Measurements from ENCODE around the gene STPG1. TPM values are rescaled to one million over a fixed set of nuclear protein-coding genes. Genes with fewer than 3 reads are reported as not detected.

The STPG1 gene
- total RNA-seq, 2 donors from 2014 or later = 9.8 to 10.8 TPM

GRCh38 chr1:24319312-24319863 is 94.2 kb downstream of the STPG1 start, which contains the start of gene GRHL3:
TSS of gene GRHL3 (plus strand) at chr1:24319357. CDS start at chr1:24319552, 195 bp downstream.
- 8% methylated on average over 21 of the region's 21 CpGs for WGBS
- TF ChIP-seq POLR2A (IDR thresholded peaks at IDR 0.05) (peak; percentile 26), POLR2AphosphoS5 (IDR thresholded peaks at IDR 0.05) (no peak)
- no peaks in the 10 kb centered on the region for H3K27me3 ChIP-seq (replicated peaks; ENCODE audit: insufficient read depth)
- no peaks in the 10 kb centered on the region for H3K36me3 ChIP-seq
- intact Hi-C loops (cut with DNase I) = loop anchor here (10.0 kb wide), 1 partner anchor 115 kb away; no protein-coding TSS in a partner anchor
- H3K9me3 ChIP-seq = no peaks in the 10 kb centered on the region
- H3K4me3 ChIP-seq = peak within 1 kb of the TSS; percentile 11 to 13
- peak within 1 kb of the TSS; percentile 45 to 74 for H3K27ac ChIP-seq
- DNase-seq (ENCODE audit: low spot score) = peak; percentile 73
- H3K4me1 ChIP-seq (replicated peaks) = peaks cover 5% of the 10 kb centered on the region

GRCh38 chr1:24318615-24319311 is 94.8 kb downstream of the STPG1 start:
- Histone ChIP-seq H3K27me3 (replicated peaks; ENCODE audit: insufficient read depth) (no peaks in the 10 kb centered on the region), H3K4me1 (replicated peaks) (peaks cover 5% of the 10 kb centered on the region), H3K27ac (peak overlapping the region; percentile 45 to 74), H3K36me3 (no peaks in the 10 kb centered on the region), H3K4me3 (no peak overlapping the region), H3K9me3 (no peaks in the 10 kb centered on the region)
- intact Hi-C loops (cut with DNase I) = loop anchor here (10.0 kb wide), 1 partner anchor 114 kb away; no protein-coding TSS in a partner anchor
- WGBS = 34% methylated on average over 5 of the region's 5 CpGs
- no peak for TF ChIP-seq POLR2A (IDR thresholded peaks at IDR 0.05)
- no peak for TF ChIP-seq CTCF (IDR thresholded peaks at IDR 0.05)
- TF ChIP-seq POLR2AphosphoS5 (IDR thresholded peaks at IDR 0.05) = no peak
- no peak for DNase-seq (ENCODE audit: low spot score)

GRCh38 chr1:24317956-24318614 is 95.5 kb downstream of the STPG1 start:
- Histone ChIP-seq H3K4me3 (no peak overlapping the region), H3K27ac (no peak overlapping the region), H3K4me1 (replicated peaks) (peaks cover 5% of the 10 kb centered on the region), H3K36me3 (no peaks in the 10 kb centered on the region), H3K27me3 (replicated peaks; ENCODE audit: insufficient read depth) (no peaks in the 10 kb centered on the region), H3K9me3 (no peaks in the 10 kb centered on the region)
- TF ChIP-seq POLR2AphosphoS5 (IDR thresholded peaks at IDR 0.05) (no peak), CTCF (IDR thresholded peaks at IDR 0.05) (no peak), POLR2A (IDR thresholded peaks at IDR 0.05) (no peak)
- no peak for DNase-seq (ENCODE audit: low spot score)
- intact Hi-C loops (cut with DNase I) = loop anchor here (10.0 kb wide), 1 partner anchor 113 kb away; no protein-coding TSS in a partner anchor
- 11% methylated on average over 2 of the region's 2 CpGs for WGBS

GRCh38 chr1:24317081-24317480 is 96.5 kb downstream of the STPG1 start:
- intact Hi-C loops (cut with DNase I) = loop anchor here (10.0 kb wide), 1 partner anchor 112 kb away; no protein-coding TSS in a partner anchor
- 46% methylated on average over 6 of the region's 6 CpGs for WGBS
- TF ChIP-seq POLR2AphosphoS5 (IDR thresholded peaks at IDR 0.05) = peak; percentile 50
- no peak for TF ChIP-seq CTCF (IDR thresholded peaks at IDR 0.05)
- Histone ChIP-seq H3K9me3 (no peaks in the 10 kb centered on the region), H3K36me3 (no peaks in the 10 kb centered on the region), H3K27ac (peak overlapping the region in 1 of 2 donors; percentile 20), H3K4me1 (replicated peaks) (peaks cover 1% of the 10 kb centered on the region), H3K27me3 (replicated peaks; ENCODE audit: insufficient read depth) (no peaks in the 10 kb centered on the region), H3K4me3 (no peak overlapping the region)
- peak; percentile 72 for DNase-seq (ENCODE audit: low spot score)

- no peaks in the 10 kb centered on the region for H3K27me3 ChIP-seq (replicated peaks; ENCODE audit: insufficient read depth)
- WGBS = 25% methylated on average over 3 of the region's 3 CpGs
Measured at GRCh38 chr1:24316645-24317044, 96.9 kb downstream of the STPG1 start.

More at GRCh38 chr1:24316645-24317044, 96.9 kb downstream of the STPG1 start:
- Histone ChIP-seq H3K4me1 (replicated peaks) (no peaks in the 10 kb centered on the region), H3K27ac (peak overlapping the region in 1 of 2 donors; percentile 20), H3K9me3 (no peaks in the 10 kb centered on the region), H3K36me3 (no peaks in the 10 kb centered on the region), H3K4me3 (no peak overlapping the region)
- TF ChIP-seq POLR2A (IDR thresholded peaks at IDR 0.05) = no peak
- no peak for TF ChIP-seq CTCF (IDR thresholded peaks at IDR 0.05)
- TF ChIP-seq POLR2AphosphoS5 (IDR thresholded peaks at IDR 0.05) = no peak
- no peak for DNase-seq (ENCODE audit: low spot score)
- intact Hi-C loops (cut with DNase I) = loop anchor here (10.0 kb wide), 1 partner anchor 112 kb away; no protein-coding TSS in a partner anchor
